Stimulated activated CD8-positive, alpha-beta memory T cell treated with anti-CD3 and anti-CD28 coated beads, Interleukin-7, amount 100 ng/mL, for 48 hours (primary cell): ENCODE measurements around the gene REX1BD.
"Not testable (repeated sequence)": the region's sequence is repeated elsewhere in the genome, so short reads cannot be mapped to it uniquely, and the experiment has no call there.

Experiments
- DNase-seq, 2 donors: peaks; one replicate each; pipeline ENCODE4 v3.0.0-alpha.2; 2020; ENCODE audit warnings: low read depth in 1 of 2; ENCODE audit errors: extremely low read depth in 1 of 2

The REX1BD gene

GRCh38 chr19:18576383-18576782 is 12.2 kb upstream of the REX1BD start:
- no peak for DNase-seq

DNA sequence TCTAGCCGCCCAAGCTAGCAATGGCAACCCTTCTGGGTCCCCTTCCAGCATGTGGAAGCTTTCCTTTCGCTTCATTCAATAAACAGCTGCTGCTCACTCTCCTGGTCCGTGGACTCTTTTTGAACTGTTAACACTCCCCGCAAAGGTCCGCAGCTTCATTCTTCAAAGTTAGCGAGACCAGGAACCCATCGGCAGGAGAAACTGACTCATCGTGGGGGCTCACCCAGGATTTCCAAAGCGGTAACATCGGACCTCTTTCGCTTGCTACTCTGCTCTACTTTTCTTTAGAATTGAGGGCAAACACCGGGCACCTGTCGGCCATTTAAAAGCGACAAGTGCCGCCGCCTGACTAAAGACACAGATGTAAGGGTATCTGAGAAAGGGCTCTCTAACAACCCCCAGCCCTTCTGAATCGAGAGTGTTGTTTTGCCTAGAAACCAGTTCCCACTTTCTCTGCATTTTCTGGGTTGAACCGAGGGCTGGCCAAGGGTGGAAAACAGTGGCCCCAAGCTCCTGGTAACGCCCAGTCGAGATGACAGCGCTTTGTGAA is 11.2 kb upstream of the REX1BD start:
- DNase-seq = no peak

DNA sequence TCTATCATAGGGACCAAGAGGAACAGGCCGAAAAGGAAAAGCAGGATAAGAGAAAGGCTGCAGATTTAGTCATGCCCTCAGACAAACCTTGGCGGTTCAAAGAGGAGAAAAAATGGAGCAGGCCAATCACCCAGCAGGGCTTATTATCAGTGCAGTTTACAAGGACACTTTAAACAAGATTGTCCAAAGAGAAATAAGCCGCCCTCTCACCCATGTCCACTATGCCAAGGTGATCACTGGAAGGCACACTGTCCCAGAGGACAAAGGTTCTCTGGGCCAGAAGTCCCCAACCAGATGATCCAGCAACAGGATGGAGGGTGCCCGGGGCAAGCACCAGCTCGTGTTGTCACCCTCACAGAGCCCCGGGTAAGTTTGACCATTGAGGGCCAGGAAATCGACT is 8.3 kb upstream of the REX1BD start:
- DNase-seq = no peak

DNA sequence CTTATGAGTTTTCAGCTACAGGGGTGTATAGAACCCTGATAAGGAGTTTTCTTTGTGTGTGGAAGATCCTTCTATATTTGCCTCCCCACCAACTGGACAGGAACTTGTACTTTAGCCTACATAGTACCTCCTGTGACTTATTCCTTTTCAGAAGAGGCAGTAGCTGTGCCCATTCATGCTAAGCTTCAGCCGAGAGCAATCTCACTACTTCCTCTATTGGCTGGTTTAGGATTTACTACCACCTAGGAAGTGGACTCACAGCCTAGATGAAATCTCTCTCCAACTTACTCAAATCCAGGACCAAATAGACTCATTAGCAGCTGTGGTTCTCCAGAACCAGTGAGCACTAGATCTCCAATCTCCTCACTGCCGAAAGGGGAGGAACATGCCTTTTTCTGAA is 2.3 kb upstream of the REX1BD start:
- no peak for DNase-seq

DNA sequence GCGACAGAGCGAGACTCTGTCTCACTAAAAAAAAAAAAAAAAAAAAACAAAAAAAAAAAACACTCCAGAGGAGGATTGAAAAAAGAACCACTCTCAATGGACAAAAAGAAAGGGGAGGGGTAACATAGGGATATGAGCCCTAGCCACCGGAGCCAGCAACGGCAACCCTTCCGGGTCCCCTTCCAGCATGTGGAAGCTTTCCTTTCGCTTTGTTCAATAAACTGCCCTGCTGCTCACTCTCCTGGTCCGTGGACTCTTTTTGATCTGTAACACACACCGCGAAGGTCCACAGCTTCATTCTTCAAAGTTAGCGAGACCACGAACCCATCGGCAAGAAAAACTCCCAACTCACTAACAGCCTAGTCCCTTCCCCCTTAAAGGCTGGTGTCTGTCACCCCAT is 1.0 kb upstream of the REX1BD start:
- DNase-seq = no peak

DNA sequence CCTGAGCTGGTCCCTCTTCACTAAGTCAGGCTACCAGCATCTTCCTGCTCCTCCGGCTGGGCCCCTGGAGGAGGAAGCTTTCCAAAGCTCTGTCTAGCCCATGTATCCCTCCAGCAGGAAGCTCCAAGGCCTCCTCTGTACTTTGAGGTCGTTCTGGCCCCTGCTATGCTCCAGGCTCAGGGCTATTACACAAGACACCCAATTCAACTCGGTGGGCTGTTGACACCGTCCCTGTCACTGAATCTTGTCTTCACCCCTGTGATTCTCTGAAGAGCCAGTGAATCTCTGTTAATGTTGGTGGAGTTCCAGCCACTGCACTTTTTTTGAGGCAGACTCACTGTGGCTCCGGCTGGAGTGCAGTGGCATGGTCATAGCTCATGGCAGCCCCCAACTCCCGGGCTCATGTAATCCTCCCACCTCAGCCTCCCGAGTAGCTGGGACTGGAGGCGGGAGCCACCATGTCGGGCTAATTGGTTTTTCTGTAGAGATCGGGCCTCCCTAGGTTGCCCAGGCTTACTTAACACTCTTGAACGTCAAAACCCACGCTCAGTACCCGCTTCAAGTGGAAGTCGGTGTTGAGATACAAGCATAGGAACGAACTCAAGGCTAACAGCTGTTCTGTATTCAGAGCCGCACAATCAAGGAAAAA is 512 bp upstream of the REX1BD start:
- no peak for DNase-seq

GRCh38 chr19:18589380-18590272 is 1.0 kb downstream of the REX1BD start:
- peak; percentile 40 to 53 for DNase-seq

- DNase-seq = no peak
These were observed 2.0 kb downstream of the REX1BD start for GRCh38 chr19:18590273-18591272.

DNA sequence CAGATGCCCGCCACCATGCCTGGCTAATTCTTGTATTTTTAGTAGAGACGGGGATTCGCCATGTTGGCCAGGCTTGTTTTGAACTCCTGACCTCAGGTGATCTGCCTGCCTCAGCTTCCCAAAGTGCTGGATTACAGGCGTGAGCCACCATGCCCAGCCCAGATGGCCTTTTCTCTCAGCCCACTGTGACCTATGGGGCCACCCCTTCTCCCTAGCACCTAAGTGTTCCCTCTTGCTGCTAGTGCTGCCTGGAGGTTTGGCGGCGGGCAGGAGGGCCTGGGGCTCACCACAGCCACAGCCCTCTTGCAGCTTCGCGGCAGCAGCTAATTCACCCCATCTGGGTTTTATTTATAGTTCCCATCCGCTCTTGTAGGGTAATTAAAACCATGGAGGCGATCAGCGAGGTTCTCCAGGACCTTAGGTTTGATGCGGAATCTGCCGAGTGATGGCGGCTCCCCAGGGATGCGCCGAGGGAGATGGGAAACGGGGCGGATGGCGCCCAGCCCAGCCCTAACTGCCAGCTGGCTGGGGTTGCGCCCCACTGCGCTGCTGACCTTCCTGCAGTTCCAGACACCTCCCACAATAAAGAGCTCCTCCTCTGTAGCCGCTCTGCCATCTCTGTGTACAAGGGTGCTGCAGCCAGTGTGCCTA is 3.3 kb downstream of the REX1BD start:
- no peak for DNase-seq

DNA sequence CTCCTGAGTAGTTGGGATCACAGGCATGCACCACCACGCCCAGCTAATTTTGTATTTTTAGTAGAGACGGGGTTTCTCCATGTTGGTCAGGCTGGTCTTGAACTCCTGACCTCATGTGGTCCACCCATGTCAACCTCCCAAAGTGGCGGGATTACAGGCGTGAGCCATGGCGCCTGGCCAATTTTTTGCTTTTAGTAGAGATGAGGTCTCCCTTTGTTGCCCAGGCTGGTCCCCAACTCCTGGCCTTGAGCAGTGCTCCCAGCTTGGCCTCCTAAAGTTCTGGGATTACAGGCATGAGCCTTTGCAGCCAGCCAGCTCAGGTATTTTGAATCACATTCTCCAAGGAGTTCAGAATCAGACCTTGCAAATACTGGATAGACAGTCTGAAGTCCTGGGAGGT is 4.1 kb downstream of the REX1BD start:
- DNase-seq = not testable (repeated sequence)

- no peak for DNase-seq
These were observed 4.9 kb downstream of the REX1BD start for GRCh38 chr19:18593367-18594095.

DNA sequence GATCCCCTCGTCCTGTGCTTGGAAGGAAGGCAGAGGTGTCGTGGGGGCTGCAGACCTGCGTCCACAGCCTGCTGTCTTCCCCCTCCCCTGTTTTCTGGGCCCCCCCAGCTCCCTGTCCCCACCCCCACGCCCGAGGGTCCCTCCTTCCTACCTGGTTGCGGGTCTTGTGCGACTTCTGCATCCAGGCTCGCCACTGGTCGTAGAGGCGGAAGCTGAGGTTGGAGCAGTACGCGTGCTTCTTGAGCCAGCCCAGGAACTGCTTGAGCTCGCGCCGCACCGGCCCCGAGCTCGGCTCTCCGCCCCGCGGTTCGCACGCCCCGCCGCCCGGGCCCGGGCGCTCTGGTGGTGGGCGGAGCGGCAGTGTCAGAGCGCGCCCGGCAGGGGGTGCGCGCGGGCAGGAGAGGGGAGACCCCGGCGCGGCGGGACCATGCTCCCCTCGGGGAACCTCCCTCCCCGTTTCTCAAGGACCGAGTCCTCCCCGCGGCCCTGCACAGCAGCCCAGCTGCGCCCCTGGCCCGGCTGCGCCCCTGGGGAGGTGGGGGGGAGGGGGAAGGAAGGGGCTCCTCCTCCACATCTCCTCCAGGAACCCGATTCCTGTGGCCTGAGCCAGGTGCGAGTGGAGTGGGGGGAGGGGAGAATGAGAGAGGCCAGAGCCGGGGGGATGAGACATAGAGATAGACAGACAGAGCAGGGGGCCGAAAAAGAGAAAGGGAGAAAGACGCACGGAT is 5.7 kb downstream of the REX1BD start:
- DNase-seq = peak; percentile 35 to 47

DNA sequence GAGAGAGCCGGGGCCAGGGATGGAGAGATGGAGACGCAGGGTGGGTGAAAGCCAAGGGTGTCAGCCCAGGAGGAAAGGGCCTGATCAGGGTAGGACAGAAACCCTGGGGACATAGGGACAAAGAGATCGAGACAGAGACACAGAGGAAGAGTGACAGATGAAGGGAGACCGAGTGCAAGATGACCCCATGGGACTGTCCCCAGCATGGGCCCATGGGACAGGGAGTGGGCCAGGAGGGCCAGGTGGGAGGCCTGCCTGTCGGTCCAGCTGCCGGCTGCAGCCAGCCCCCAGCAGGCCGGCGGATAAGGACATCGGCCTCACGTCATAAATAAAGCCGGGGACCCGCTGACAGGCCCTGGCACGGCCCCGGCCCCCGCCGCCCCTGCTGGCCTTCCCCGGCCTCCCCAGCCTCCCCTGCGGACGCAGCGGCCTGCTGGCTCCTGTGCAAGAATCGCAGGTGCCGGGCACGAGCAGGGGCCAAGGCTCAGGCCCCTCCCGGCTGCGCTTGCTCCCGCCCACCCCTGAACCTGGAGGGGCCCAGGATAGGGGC is 6.3 kb downstream of the REX1BD start:
- no peak for DNase-seq

GRCh38 chr19:18595475-18595874 is 6.9 kb downstream of the REX1BD start:
- no peak for DNase-seq

- no peak for DNase-seq
These were observed 8.2 kb downstream of the REX1BD start for GRCh38 chr19:18596752-18597157.

- no peak for DNase-seq
These were observed 9.4 kb downstream of the REX1BD start for GRCh38 chr19:18597809-18598660.

GRCh38 chr19:18599485-18599884 is 10.9 kb downstream of the REX1BD start:
- DNase-seq = no peak
